Thyroid gland (tissue), 4 donors: ENCODE data around the gene SHISAL1. TPM values are rescaled to one million over a fixed set of nuclear protein-coding genes. Genes with fewer than 3 reads are reported as not detected.

Experiments used
- DNase-seq, 2 donors: peaks; one replicate each; pipeline ENCODE4 v3.0.0-alpha.2; 2019
- H3K27ac ChIP-seq, 3 donors: fragments of 200-600 bp; sonication (generic); 1 replicate in 2 of 3; 2 replicates in 1 of 3; pipeline ENCODE4 v1.5.1; 2016 to 2019; ENCODE audit warnings: mild to moderate bottlenecking in 1 of 3, moderate library complexity in 1 of 3
- H3K27me3 ChIP-seq: fragments of 200-600 bp; sonication (generic); one replicate; pipeline ENCODE4 v1.5.1; 2019
- H3K36me3 ChIP-seq, 2 donors: fragments of 200-600 bp; sonication (generic); one replicate each; pipeline ENCODE4 v1.5.1; 2016 to 2019
- H3K4me1 ChIP-seq, 2 donors: fragments of 200-600 bp; sonication (generic); one replicate each; pipeline ENCODE4 v1.5.1; 2017 to 2019
- H3K4me3 ChIP-seq, 3 donors: fragments of 200-600 bp; sonication (generic); replicated peaks in 1 of 3; 1 replicate in 2 of 3; 2 replicates in 1 of 3; pipeline ENCODE4 v1.5.1; 2016; ENCODE audit warnings: mild to moderate bottlenecking in 1 of 3
- H3K9me3 ChIP-seq: fragments of 200-600 bp; sonication (generic); one replicate; pipeline ENCODE4 v1.5.1; 2017
- CTCF ChIP-seq, 6 experiments: fragments of 200-600 bp in 3 of 6; fragments of 450-650 bp in 3 of 6; sonication (generic) in 3 of 6; IDR thresholded peaks; one replicate each; pipeline ENCODE4 v1.5.1; 2016 to 2019; ENCODE audit warnings: antibody characterized with exemption in 6 of 6, mild to moderate bottlenecking in 2 of 6, inconsistent platforms in 1 of 6, moderate library complexity in 1 of 6
- POLR2A ChIP-seq, 2 donors: fragments of 450-650 bp; IDR thresholded peaks; one replicate each; pipeline ENCODE4 v1.6.1; 2017; ENCODE audit warnings: antibody characterized with exemption in 2 of 2, mild to moderate bottlenecking in 2 of 2, moderate library complexity in 1 of 2
- WGBS, 2 donors: methylation state at CpG; one replicate each; pipeline ENCODE4 v1.1.5; 2017; 5-methylcytosine and 5-hydroxymethylcytosine counted together
- intact Hi-C: fragments of 100-400 bp; cut with DNase I; formaldehyde crosslinking; loops from one replicate; pipeline ENCODE4 v1.15.1; 2023
- total RNA-seq, 4 donors: library from RNA; depleted of rRNA; stranded (reverse); fragments of >200 nt; gene quantifications; one replicate each; pipeline ENCODE4 v1.2.3, GENCODE V29; 2016

Gene SHISAL1
- total RNA-seq, 4 donors from 2014 or later, result 0.22 to 1.9 (median 1.0) TPM

- no peaks in the 10 kb centered on the region for H3K36me3 ChIP-seq
- intact Hi-C loops, result no loop called here
- 92 to 93% methylated on average over 25 of the region's 25 CpGs for WGBS, 2 donors
- H3K27ac ChIP-seq, result no peak overlapping the region
- no peak overlapping the region for H3K4me3 ChIP-seq
- H3K9me3 ChIP-seq, result no peaks in the 10 kb centered on the region
- H3K4me1 ChIP-seq, result no peaks in the 10 kb centered on the region
- H3K27me3 ChIP-seq, result no peaks in the 10 kb centered on the region
- TF ChIP-seq CTCF (IDR thresholded peaks at IDR 0.05), result no peak
- TF ChIP-seq POLR2A (IDR thresholded peaks at IDR 0.05), result no peak
- no peak for DNase-seq
Measured at GRCh38 chr22:44247923-44248892, 64.5 kb downstream of the SHISAL1 start.

- Histone ChIP-seq H3K36me3 (no peaks in the 10 kb centered on the region), H3K4me3 (no peak overlapping the region), H3K27ac (no peak overlapping the region), H3K4me1 (no peaks in the 10 kb centered on the region), H3K27me3 (no peaks in the 10 kb centered on the region), H3K9me3 (no peaks in the 10 kb centered on the region)
- TF ChIP-seq POLR2A (IDR thresholded peaks at IDR 0.05) (no peak), CTCF (IDR thresholded peaks at IDR 0.05) (no peak)
- intact Hi-C loops, result no loop called here
- no peak for DNase-seq
- WGBS, 2 donors, result 89 to 91% methylated on average over 5 of the region's 5 CpGs
Measured at GRCh38 chr22:44247346-44247745, 65.4 kb downstream of the SHISAL1 start.

- DNase-seq, result no peak
- Histone ChIP-seq H3K9me3 (no peaks in the 10 kb centered on the region), H3K27me3 (no peaks in the 10 kb centered on the region), H3K27ac (no peak overlapping the region), H3K36me3 (no peaks in the 10 kb centered on the region), H3K4me1 (no peaks in the 10 kb centered on the region), H3K4me3 (no peak overlapping the region)
- WGBS, 2 donors, result 86 to 93% methylated on average over 3 to 7 of the region's 8 CpGs
- intact Hi-C loops, result no loop called here
- TF ChIP-seq CTCF (IDR thresholded peaks at IDR 0.05), result no peak
- no peak for TF ChIP-seq POLR2A (IDR thresholded peaks at IDR 0.05)
Measured at GRCh38 chr22:44246615-44247326, 66.0 kb downstream of the SHISAL1 start.

GRCh38 chr22:44245867-44246266, 66.9 kb downstream of the SHISAL1 start:
- Histone ChIP-seq H3K27ac (no peak overlapping the region), H3K4me1 (no peaks in the 10 kb centered on the region), H3K36me3 (no peaks in the 10 kb centered on the region), H3K4me3 (no peak overlapping the region), H3K9me3 (no peaks in the 10 kb centered on the region), H3K27me3 (no peaks in the 10 kb centered on the region)
- WGBS, 2 donors, result 74 to 76% methylated on average over 8 of the region's 8 CpGs
- peak; percentile 36 to 48 for DNase-seq
- intact Hi-C loops, result no loop called here
- TF ChIP-seq POLR2A (IDR thresholded peaks at IDR 0.05) (no peak), CTCF (IDR thresholded peaks at IDR 0.05) (no peak)

GRCh38 chr22:44245438-44245837, 67.3 kb downstream of the SHISAL1 start:
- Histone ChIP-seq H3K4me1 (no peaks in the 10 kb centered on the region), H3K36me3 (no peaks in the 10 kb centered on the region), H3K4me3 (no peak overlapping the region), H3K27ac (no peak overlapping the region), H3K27me3 (no peaks in the 10 kb centered on the region), H3K9me3 (no peaks in the 10 kb centered on the region)
- intact Hi-C loops, result no loop called here
- DNase-seq, result peak; percentile 44 to 47
- 58 to 75% methylated on average over 7 of the region's 7 CpGs for WGBS, 2 donors
- TF ChIP-seq CTCF (IDR thresholded peaks at IDR 0.05) (no peak), POLR2A (IDR thresholded peaks at IDR 0.05) (no peak)
